Transverse colon (tissue), 4 donors: Measurements from ENCODE around the gene TXNRD1. TPM values are rescaled to one million over a fixed set of nuclear protein-coding genes. Genes with fewer than 3 reads are reported as not detected.

Experiments
- DNase-seq: peaks from one replicate; pipeline ENCODE4 v3.0.0-alpha.2; 2019
- H3K27ac ChIP-seq, 4 donors: fragments of 200-600 bp; sonication (generic); 2 replicates each; pipeline ENCODE4 v1.5.1; 2016 to 2018; ENCODE audit warnings: inconsistent platforms in 4 of 4
- H3K27me3 ChIP-seq: fragments of 200-600 bp; sonication (generic); 2 replicates; pipeline ENCODE4 v1.5.1; 2017; ENCODE audit warnings: inconsistent platforms
- H3K36me3 ChIP-seq, 4 donors: fragments of 200-600 bp; sonication (generic); 2 replicates each; pipeline ENCODE4 v1.5.1; 2017 to 2019; ENCODE audit warnings: inconsistent platforms in 4 of 4
- H3K4me1 ChIP-seq, 4 donors: fragments of 200-600 bp; sonication (generic); 2 replicates each; pipeline ENCODE4 v1.5.1; 2017 to 2020; ENCODE audit warnings: inconsistent platforms in 4 of 4
- H3K4me3 ChIP-seq, 4 donors: fragments of 200-600 bp; sonication (generic); 1 replicate in 1 of 4; 2 replicates in 3 of 4; pipeline versions ENCODE4 v1.5.1 to v1.6.1; 2017 to 2019; ENCODE audit warnings: inconsistent platforms in 4 of 4
- H3K9me3 ChIP-seq, 2 donors: fragments of 200-600 bp; sonication (generic); 2 replicates each; pipeline ENCODE4 v1.5.1; 2017 to 2019; ENCODE audit warnings: inconsistent platforms in 2 of 2
- EP300 ChIP-seq: sonication (generic); formaldehyde crosslinking; IDR thresholded peaks from one replicate; pipeline ENCODE4 v1.6.1; 2017; ENCODE audit warnings: antibody characterized with exemption, low read depth
- POLR2A ChIP-seq: fragments of 450-650 bp; IDR thresholded peaks from one replicate; pipeline ENCODE4 v1.6.1; 2016; ENCODE audit warnings: antibody characterized with exemption, mild to moderate bottlenecking, moderate library complexity
- POLR2AphosphoS5 ChIP-seq, 3 donors: sonication (generic); formaldehyde crosslinking; IDR thresholded peaks; one replicate each; pipeline ENCODE4 v1.6.1; 2016; ENCODE audit warnings: antibody characterized with exemption in 3 of 3
- WGBS, 2 donors: methylation state at CpG; one replicate each; pipeline ENCODE4 v1.1.5; 2018; ENCODE audit warnings: low coverage in 1 of 2; 5-methylcytosine and 5-hydroxymethylcytosine counted together
- in situ Hi-C, 4 donors: fragments of 200-750 bp; cut with MboI; loops; one replicate each; pipeline versions ENCODE4 v1.15.0 to v1.15.1; 2017; ENCODE audit warnings: low sequenced_read_pairs in 3 of 4, low pct_ligation_motif_present in 1 of 4, low pct_unique_long_range_greater_than_20kb in 1 of 4
- intact Hi-C: fragments of 100-400 bp; cut with DNase I; formaldehyde crosslinking; loops from one replicate; pipeline ENCODE4 v1.15.1; 2023; ENCODE audit warnings: low total_unique reads
- total RNA-seq, 4 donors: library from RNA; depleted of rRNA; stranded (reverse); fragments of >200 nt; gene quantifications; one replicate each; pipeline ENCODE4 v1.1.0, GENCODE V29; 2016
- TF ChIP-seq, protein P1 (sequence below), 5 experiments: fragments of 200-600 bp in 3 of 5; fragments of 450-650 bp in 2 of 5; sonication (generic) in 3 of 5; IDR thresholded peaks; 1 replicate in 2 of 5; 2 replicates in 3 of 5; pipeline ENCODE4 v1.5.1; 2016 to 2017; ENCODE audit warnings: antibody characterized with exemption in 5 of 5, inconsistent platforms in 3 of 5, mild to moderate bottlenecking in 2 of 5, moderate library complexity in 1 of 5

The TXNRD1 gene
- total RNA-seq, 4 donors from 2014 or later: 72.9 to 127 (median 122) TPM

- Histone ChIP-seq H3K27ac (peak overlapping the region; percentile 71 to 88 (median 78)), H3K27me3 (no peaks in the 10 kb centered on the region), H3K4me1 (peaks cover 0 to 18% (median 4%) of the 10 kb centered on the region in 4 donors), H3K4me3 (no peak overlapping the region), H3K36me3 (no peaks in the 10 kb centered on the region), H3K9me3 (no peaks in the 10 kb centered on the region)
- no peak for DNase-seq
- intact Hi-C loops: no loop called here
- TF ChIP-seq POLR2AphosphoS5 (IDR thresholded peaks at IDR 0.05) (no peak), POLR2A (no peak), EP300 (no peak)
- TF ChIP-seq, protein P1, sequence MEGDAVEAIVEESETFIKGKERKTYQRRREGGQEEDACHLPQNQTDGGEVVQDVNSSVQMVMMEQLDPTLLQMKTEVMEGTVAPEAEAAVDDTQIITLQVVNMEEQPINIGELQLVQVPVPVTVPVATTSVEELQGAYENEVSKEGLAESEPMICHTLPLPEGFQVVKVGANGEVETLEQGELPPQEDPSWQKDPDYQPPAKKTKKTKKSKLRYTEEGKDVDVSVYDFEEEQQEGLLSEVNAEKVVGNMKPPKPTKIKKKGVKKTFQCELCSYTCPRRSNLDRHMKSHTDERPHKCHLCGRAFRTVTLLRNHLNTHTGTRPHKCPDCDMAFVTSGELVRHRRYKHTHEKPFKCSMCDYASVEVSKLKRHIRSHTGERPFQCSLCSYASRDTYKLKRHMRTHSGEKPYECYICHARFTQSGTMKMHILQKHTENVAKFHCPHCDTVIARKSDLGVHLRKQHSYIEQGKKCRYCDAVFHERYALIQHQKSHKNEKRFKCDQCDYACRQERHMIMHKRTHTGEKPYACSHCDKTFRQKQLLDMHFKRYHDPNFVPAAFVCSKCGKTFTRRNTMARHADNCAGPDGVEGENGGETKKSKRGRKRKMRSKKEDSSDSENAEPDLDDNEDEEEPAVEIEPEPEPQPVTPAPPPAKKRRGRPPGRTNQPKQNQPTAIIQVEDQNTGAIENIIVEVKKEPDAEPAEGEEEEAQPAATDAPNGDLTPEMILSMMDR (IDR thresholded peaks at IDR 0.05): no peak
- in situ Hi-C loops: no loop called here
- WGBS, 2 donors: 80 to 100% methylated on average over 1 to 10 of the region's 10 CpGs
Measured at GRCh38 chr12:104175726-104176247, 39.8 kb upstream of the TXNRD1 start.

DNA sequence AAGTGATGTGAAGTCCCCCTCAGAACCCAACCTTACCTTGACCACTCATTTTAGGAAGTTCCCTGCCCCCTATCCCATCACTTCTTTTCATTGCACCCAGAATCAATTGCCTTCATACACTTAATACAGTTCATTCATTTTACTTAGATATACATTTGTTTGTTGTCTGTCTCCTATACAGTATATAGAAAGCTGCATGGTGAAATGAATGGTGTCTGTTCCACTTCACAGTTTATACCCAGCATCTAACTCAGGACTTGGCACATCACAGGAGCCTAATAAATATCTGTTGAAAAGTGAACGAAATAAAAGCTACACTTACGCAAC lies 38.3 kb upstream of the TXNRD1 start:
- Histone ChIP-seq H3K4me1 (peaks cover 10 to 24% (median 11%) of the 10 kb centered on the region in 4 donors), H3K27ac (peak overlapping the region; percentile 71 to 88 (median 78)), H3K27me3 (no peaks in the 10 kb centered on the region), H3K36me3 (no peaks in the 10 kb centered on the region), H3K4me3 (no peak overlapping the region), H3K9me3 (no peaks in the 10 kb centered on the region)
- no peak for DNase-seq
- in situ Hi-C loops (no loop called here), intact Hi-C loops (no loop called here)
- TF ChIP-seq, protein P1 (IDR thresholded peaks at IDR 0.05): no peak
- no peak for TF ChIP-seq POLR2A
- TF ChIP-seq POLR2AphosphoS5 (IDR thresholded peaks at IDR 0.05): no peak
- no peak for TF ChIP-seq EP300
- WGBS, 2 donors: 72 to 80% methylated on average over 2 of the region's 2 CpGs

GRCh38 chr12:104177663-104178501 lies 37.7 kb upstream of the TXNRD1 start:
- no peaks in the 10 kb centered on the region for H3K27me3 ChIP-seq
- no peaks in the 10 kb centered on the region for H3K9me3 ChIP-seq
- peaks cover 10 to 29% (median 11%) of the 10 kb centered on the region in 4 donors for H3K4me1 ChIP-seq
- WGBS, 2 donors: 51 to 57% methylated on average over 3 to 7 of the region's 8 CpGs
- intact Hi-C loops: no loop called here
- no peak overlapping the region for H3K4me3 ChIP-seq
- peak; percentile 54 for DNase-seq
- TF ChIP-seq POLR2AphosphoS5 (IDR thresholded peaks at IDR 0.05): peak; percentile 84 to 91 (median 84)
- no peak for TF ChIP-seq POLR2A
- TF ChIP-seq, protein P1 (IDR thresholded peaks at IDR 0.05): no peak
- peak; percentile 92 for TF ChIP-seq EP300
- in situ Hi-C loops: no loop called here
- H3K27ac ChIP-seq: peak overlapping the region; percentile 71 to 88 (median 78)
- no peaks in the 10 kb centered on the region for H3K36me3 ChIP-seq

- in situ Hi-C loops: no loop called here
- Histone ChIP-seq H3K4me3 (no peak overlapping the region), H3K27me3 (no peaks in the 10 kb centered on the region), H3K9me3 (no peaks in the 10 kb centered on the region), H3K27ac (peak overlapping the region; percentile 71 to 88 (median 78)), H3K4me1 (peaks cover 10 to 29% (median 11%) of the 10 kb centered on the region in 4 donors), H3K36me3 (no peaks in the 10 kb centered on the region)
- intact Hi-C loops: no loop called here
- DNase-seq: no peak
- WGBS, 2 donors: 66 to 80% methylated on average over 5 of the region's 5 CpGs
- TF ChIP-seq EP300: no peak
- TF ChIP-seq POLR2A: no peak
- no peak for TF ChIP-seq POLR2AphosphoS5 (IDR thresholded peaks at IDR 0.05)
- TF ChIP-seq, protein P1 (IDR thresholded peaks at IDR 0.05): no peak
Measured at GRCh38 chr12:104180374-104180773, 35.2 kb upstream of the TXNRD1 start.
